Measurements from ENCODE around the gene RBKS. TPM values are rescaled to one million over a fixed set of nuclear protein-coding genes. Genes with fewer than 3 reads are reported as not detected.

The RBKS gene
- total RNA-seq, 2 experiments from 2014 or later, result 2.6 to 3.0 TPM

DNA sequence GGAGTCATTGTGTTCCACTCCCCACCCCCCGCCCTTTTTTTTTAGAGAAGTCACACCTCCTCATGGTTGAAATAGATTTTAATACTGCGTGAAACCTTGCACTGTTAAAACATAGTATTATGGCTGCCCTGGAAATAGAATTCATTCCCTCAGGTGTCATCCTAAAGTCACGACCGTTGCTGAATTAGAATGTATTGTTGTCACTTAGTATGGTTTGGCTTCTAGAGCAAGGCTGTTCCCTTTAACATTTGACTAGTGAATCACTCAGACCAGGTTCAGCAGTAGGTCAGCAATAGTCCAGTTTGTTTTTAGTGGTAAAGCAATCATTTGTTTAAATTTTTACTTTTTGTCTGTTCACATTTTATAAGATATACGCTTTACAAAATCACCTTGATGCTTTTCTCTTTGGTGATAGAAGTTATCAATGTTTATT, 1.5 kb upstream of the RBKS start:
- CTCF ChIA-PET, result interaction anchor here (1.5 kb wide), 1 partner anchor 30 kb away, joined by 5 read pairs; no protein-coding TSS in a partner anchor
- Mint-ChIP-seq H3K9me3 (no peaks in the 10 kb centered on the region), H3K36me3 (ENCODE audit: low read depth) (peaks cover 49% of the 10 kb centered on the region), H3K27ac (peak overlapping the region; percentile 100), H3K27me3 (peaks cover 6% of the 10 kb centered on the region), H3K4me1 (ENCODE audit: low read depth) (peaks cover 66% of the 10 kb centered on the region), H3K4me3 (peak overlapping the region; percentile 97)
- no peaks in the 10 kb centered on the region for H3K27me3 ChIP-seq (ENCODE audit: control insufficient read depth in 1 of 2, insufficient read depth in 2 of 2, low read length in 2 of 2)
- intact Hi-C loops (cut with DNase I, micrococcal nuclease), result loop anchor here (1.0 to 10.0 kb wide), 9 partner anchors 29 to 1859 kb away; partner anchors contain the start of genes MRPL33 (in 2 of the 2), FOSL2 (in 1 of the 2), IFT172 (in 1 of the 2) and RAB10 (in 1 of the 2)
- peaks cover 13% of the 10 kb centered on the region for H3K36me3 ChIP-seq (ENCODE audit: insufficient read depth, low read length)
- H3K27ac ChIP-seq (ENCODE audit: low read depth in 1 of 2, low read length in 2 of 2), result peak overlapping the region in 1 of 2 donors; percentile 99
- H3K4me1 ChIP-seq (ENCODE audit: insufficient read depth, low read length), result peaks cover 23% of the 10 kb centered on the region
- POLR2A ChIA-PET, result interaction anchor here (0.7 to 1.5 kb wide), 5 partner anchors 29 to 519 kb away, joined by 3 to 10 read pairs (median 3); no protein-coding TSS in a partner anchor
- no peak for DNase-seq
- no peak overlapping the region for H3K4me3 ChIP-seq (ENCODE audit: low read length)
- H3K9me3 ChIP-seq (ENCODE audit: control insufficient read depth in 1 of 2, insufficient read depth in 1 of 2, low read length in 2 of 2), result no peaks in the 10 kb centered on the region
- TF ChIP-seq, protein P1, sequence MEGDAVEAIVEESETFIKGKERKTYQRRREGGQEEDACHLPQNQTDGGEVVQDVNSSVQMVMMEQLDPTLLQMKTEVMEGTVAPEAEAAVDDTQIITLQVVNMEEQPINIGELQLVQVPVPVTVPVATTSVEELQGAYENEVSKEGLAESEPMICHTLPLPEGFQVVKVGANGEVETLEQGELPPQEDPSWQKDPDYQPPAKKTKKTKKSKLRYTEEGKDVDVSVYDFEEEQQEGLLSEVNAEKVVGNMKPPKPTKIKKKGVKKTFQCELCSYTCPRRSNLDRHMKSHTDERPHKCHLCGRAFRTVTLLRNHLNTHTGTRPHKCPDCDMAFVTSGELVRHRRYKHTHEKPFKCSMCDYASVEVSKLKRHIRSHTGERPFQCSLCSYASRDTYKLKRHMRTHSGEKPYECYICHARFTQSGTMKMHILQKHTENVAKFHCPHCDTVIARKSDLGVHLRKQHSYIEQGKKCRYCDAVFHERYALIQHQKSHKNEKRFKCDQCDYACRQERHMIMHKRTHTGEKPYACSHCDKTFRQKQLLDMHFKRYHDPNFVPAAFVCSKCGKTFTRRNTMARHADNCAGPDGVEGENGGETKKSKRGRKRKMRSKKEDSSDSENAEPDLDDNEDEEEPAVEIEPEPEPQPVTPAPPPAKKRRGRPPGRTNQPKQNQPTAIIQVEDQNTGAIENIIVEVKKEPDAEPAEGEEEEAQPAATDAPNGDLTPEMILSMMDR (IDR thresholded peaks at IDR 0.05), result no peak
- ATAC-seq (ENCODE audit: poor library complexity), result no peak

DNA sequence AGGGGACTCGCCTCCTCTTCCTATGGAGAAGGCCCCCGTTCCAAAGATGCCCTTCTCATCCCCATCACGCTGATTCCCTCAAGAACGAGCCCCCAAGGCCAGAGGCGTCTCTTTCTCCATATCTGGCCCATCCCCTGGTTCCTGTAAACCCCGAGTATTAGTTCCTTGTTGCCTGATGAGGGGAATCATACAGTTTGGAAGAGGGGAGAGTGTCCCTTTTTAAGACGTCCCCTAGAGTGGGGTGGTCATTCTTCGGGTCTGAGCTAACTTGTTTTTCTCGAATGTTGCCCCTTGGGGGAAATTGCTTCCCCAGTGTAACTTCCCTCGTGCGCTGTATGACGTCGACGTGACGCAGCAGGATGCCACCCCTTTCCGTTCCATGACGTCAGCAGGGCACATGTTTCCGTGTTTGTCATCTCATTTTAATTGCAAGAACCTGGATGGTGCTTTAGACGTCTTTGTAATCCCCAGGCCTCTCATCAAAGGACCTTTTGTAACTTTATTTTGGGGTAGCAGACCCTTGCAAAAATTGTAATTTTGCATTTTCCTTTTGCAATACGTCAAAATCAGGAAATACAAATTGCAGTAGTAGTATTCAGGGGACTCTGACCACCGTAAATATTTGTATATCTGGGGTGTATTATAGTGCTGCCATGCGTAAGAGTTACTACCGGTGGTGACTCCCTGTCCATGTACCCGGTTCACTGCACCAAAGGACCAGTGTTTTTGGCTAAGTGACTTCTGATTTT, 911 bp upstream of the RBKS start:
- TF ChIP-seq, protein P1 (IDR thresholded peaks at IDR 0.05), result no peak
- no peaks in the 10 kb centered on the region for H3K27me3 ChIP-seq (ENCODE audit: control insufficient read depth in 1 of 2, insufficient read depth in 2 of 2, low read length in 2 of 2)
- peaks cover 7% of the 10 kb centered on the region for H3K36me3 ChIP-seq (ENCODE audit: insufficient read depth, low read length)
- ATAC-seq (ENCODE audit: poor library complexity) (peak; percentile 39), DNase-seq (peak; percentile 65 to 97 (median 86))
- Mint-ChIP-seq H3K27ac (peak overlapping the region; percentile 100), H3K27me3 (peaks cover 6% of the 10 kb centered on the region), H3K9me3 (no peaks in the 10 kb centered on the region), H3K36me3 (ENCODE audit: low read depth) (peaks cover 43% of the 10 kb centered on the region), H3K4me1 (ENCODE audit: low read depth) (peaks cover 63% of the 10 kb centered on the region), H3K4me3 (peak overlapping the region; percentile 97)
- H3K4me3 ChIP-seq (ENCODE audit: low read length), result peak overlapping the region; percentile 79
- intact Hi-C loops (cut with DNase I, micrococcal nuclease), result loop anchor here (1.0 to 10.0 kb wide), 10 partner anchors 29 to 1859 kb away; partner anchors contain the start of genes MRPL33 (in 2 of the 2), FOSL2 (in 1 of the 2), IFT172 (in 1 of the 2) and RAB10 (in 1 of the 2)
- peaks cover 23% of the 10 kb centered on the region for H3K4me1 ChIP-seq (ENCODE audit: insufficient read depth, low read length)
- POLR2A ChIA-PET, result interaction anchor here (0.8 to 1.5 kb wide), 9 partner anchors 29 to 1225 kb away, joined by 3 to 10 read pairs (median 3); partner anchors contain the start of genes CCDC121, GPN1 and MRPL33
- CTCF ChIA-PET, result no interaction called here
- peak overlapping the region; percentile 96 to 99 for H3K27ac ChIP-seq (ENCODE audit: low read depth in 1 of 2, low read length in 2 of 2)
- no peaks in the 10 kb centered on the region for H3K9me3 ChIP-seq (ENCODE audit: control insufficient read depth in 1 of 2, insufficient read depth in 1 of 2, low read length in 2 of 2)

DNA sequence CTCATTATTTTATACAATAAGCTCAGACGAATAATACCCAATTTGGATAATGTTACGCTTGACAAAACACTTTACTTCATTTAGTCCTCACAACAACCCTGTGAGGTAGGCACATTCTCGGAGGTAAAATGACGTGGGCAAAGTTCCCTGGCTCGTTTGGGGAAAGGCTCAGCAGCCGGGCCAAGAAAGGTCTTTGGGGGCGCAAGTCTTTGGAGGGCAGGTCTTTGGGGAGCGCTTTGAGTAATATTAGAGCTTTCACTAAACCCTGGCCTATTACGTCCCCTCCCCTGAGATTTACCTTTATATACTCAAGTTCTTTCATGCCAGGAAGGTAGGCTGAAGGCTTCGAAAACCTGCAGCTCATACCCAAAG, 427 bp downstream of the RBKS start:
- no peaks in the 10 kb centered on the region for H3K27me3 ChIP-seq (ENCODE audit: control insufficient read depth in 1 of 2, insufficient read depth in 2 of 2, low read length in 2 of 2)
- no peaks in the 10 kb centered on the region for H3K9me3 ChIP-seq (ENCODE audit: control insufficient read depth in 1 of 2, insufficient read depth in 1 of 2, low read length in 2 of 2)
- ChIA-PET POLR2A (interaction anchor here (0.9 to 1.5 kb wide), 6 partner anchors 28 to 1226 kb away, joined by 3 to 5 read pairs (median 3); partner anchors contain the start of genes ATRAID and SLC5A6), CTCF (no interaction called here)
- no peaks in the 10 kb centered on the region for H3K36me3 ChIP-seq (ENCODE audit: insufficient read depth, low read length)
- ATAC-seq (ENCODE audit: poor library complexity) (no peak), DNase-seq (peak in 1 of 14 experiments; percentile 12)
- Mint-ChIP-seq H3K27me3 (peaks cover 6% of the 10 kb centered on the region), H3K4me1 (ENCODE audit: low read depth) (peaks cover 53% of the 10 kb centered on the region), H3K36me3 (ENCODE audit: low read depth) (peaks cover 30% of the 10 kb centered on the region), H3K9me3 (no peaks in the 10 kb centered on the region), H3K4me3 (peak overlapping the region; percentile 97), H3K27ac (peak overlapping the region; percentile 100)
- peak overlapping the region; percentile 79 for H3K4me3 ChIP-seq (ENCODE audit: low read length)
- intact Hi-C loops (cut with DNase I, micrococcal nuclease), result loop anchor here (1.0 to 10.0 kb wide), 10 partner anchors 78 to 1857 kb away; partner anchors contain the start of genes MRPL33 (in 2 of the 2), CENPA (in 1 of the 2), FOSL2 (in 1 of the 2) and IFT172 (in 1 of the 2)
- H3K4me1 ChIP-seq (ENCODE audit: insufficient read depth, low read length), result peaks cover 23% of the 10 kb centered on the region
- H3K27ac ChIP-seq (ENCODE audit: low read depth in 1 of 2, low read length in 2 of 2), result peak overlapping the region; percentile 96 to 99
- TF ChIP-seq, protein P1 (IDR thresholded peaks at IDR 0.05), result no peak

Measured in CD4-positive, alpha-beta T cell (primary cell).